ENCODE data around the gene DAPK2.
"Not testable (repeated sequence)": the region's sequence is repeated elsewhere in the genome, so short reads cannot be mapped to it uniquely, and the experiment has no call there.

The DAPK2 gene

GRCh38 chr15:64046421-64047153 lies at the start of gene DAPK2:
TSS of gene DAPK2 (minus strand) at chr15:64046485. CDS start at chr15:64040261, 6,224 bp downstream.
- DNase-seq: peak; percentile 60 to 68

GRCh38 chr15:64095431-64095794 lies 49.1 kb upstream of the DAPK2 start:
- DNase-seq: no peak

- DNase-seq: peak; percentile 95
These were observed 47.5 kb upstream of the DAPK2 start, which contains the start of gene CIAO2A for GRCh38 chr15:64093627-64094417. TSS of gene CIAO2A (minus strand) at chr15:64093838. CDS start at chr15:64093768, 70 bp downstream.

GRCh38 chr15:64092864-64093626 lies 46.8 kb upstream of the DAPK2 start:
- DNase-seq: peak; percentile 39

GRCh38 chr15:64092075-64092820 lies 46.0 kb upstream of the DAPK2 start:
- peak in 1 of 2 donors; percentile 46 for DNase-seq

- DNase-seq: peak in 1 of 2 donors; percentile 41
These were observed 44.2 kb upstream of the DAPK2 start for GRCh38 chr15:64090527-64090926.

- peak in 1 of 2 donors; percentile 51 for DNase-seq
These were observed 43.4 kb upstream of the DAPK2 start for GRCh38 chr15:64089543-64090280.

- DNase-seq: no peak
These were observed 36.5 kb upstream of the DAPK2 start for GRCh38 chr15:64082757-64083156.

GRCh38 chr15:64073496-64073895 lies 27.2 kb upstream of the DAPK2 start:
- not testable (repeated sequence) for DNase-seq

- no peak for DNase-seq
These were observed 26.5 kb upstream of the DAPK2 start for GRCh38 chr15:64072812-64073211.

DNA sequence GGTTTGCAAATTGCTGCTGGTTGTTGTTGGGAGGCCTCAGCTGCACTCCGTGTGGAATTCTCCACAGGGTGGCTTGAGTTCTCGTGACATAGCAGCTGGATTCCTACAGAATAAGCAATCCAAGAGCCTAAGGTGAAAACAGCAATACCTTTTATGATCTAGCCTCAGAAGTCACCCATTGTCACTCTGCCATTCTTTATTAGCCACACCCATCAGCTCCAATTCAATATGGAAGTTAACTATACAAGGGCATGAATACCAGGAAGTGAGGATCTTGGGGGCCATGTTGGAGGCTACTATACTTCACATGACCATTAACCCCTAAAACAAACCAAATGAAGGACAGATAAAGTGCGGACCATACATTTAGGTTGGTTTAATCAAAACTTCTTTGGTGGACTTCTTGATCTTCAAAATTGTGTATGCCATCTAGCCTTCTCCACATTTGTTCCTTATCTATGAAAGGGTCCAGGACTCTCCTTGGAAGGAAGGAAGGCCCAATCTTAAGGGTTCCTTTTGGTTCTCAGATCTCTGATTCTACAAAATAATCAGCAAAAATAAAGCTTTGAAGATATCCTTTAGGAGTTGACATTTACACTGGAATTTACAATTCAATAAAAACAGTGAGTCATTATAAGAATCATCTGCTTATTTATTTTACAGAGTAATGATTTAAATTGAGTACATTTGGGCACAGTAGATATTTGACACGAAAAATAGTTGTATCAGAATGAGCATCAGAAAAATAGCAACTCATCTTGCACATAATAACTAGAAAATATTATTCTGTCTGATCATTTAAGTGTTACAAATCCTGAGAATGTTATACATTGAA lies 25.9 kb upstream of the DAPK2 start:
- DNase-seq: no peak

GRCh38 chr15:64070965-64071851 lies 24.9 kb upstream of the DAPK2 start:
- no peak for DNase-seq

DNA sequence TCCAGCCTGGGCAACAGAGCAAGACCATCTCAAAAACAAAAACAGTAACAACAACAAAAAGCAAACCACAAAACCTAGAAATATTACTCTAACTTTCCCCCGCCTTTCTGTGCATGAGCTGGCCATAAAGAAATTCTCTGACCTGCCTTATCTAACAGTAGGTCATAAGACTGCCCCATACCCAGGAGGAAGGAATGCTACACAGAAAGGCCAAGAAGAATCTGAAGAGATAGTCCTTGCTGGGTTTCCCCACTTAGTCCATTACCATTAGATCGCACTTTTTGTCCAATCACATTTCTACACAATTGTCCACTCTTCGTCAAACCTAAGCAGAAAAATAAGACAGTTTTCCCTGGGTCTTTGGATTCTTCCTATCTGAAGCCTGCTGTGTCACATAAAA lies 23.8 kb upstream of the DAPK2 start:
- no peak for DNase-seq

- DNase-seq: no peak
These were observed 21.8 kb upstream of the DAPK2 start for GRCh38 chr15:64068133-64068532.

- peak; percentile 67 to 76 for DNase-seq
These were observed 21.3 kb upstream of the DAPK2 start for GRCh38 chr15:64067564-64068030.

DNA sequence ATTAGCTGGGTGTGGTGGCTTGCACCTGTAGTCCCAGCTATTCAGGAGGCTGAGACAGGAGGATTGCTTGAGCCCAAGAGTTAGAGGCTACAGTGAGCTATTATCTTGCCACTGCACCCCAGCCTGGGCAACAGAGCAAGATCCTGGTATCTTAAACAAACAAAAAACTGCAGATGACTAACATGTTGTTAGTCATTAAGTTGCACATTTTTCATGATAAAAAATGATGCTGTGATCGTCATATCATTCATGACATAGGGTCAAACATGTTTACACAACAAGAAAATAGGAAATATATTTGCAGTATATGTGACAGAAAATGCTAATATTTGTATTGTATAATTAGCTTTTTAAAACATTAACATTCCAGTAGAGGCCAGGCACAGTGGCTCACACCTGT lies 20.2 kb upstream of the DAPK2 start:
- no peak for DNase-seq

DNA sequence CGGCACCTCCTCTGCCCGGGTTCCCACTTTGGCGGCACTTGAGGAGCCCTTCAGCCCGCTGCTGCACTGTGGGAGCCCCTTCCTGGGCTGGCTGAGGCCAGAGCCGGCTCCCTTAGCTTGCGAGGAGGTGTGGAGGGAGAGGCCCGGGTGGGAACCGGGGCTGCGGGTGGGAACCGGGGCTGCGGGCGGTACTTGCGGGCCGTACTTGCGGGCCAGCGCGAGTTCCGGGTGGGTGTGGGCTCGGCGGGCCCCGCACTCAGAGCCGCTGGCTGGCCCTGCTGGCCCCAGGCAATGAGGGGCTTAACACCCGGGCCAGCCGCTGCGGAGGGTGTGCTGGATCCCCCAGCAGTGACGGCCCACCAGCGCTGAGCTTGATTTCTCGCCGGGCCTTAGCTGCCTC lies 14.4 kb upstream of the DAPK2 start:
- DNase-seq: no peak

- DNase-seq: not testable (repeated sequence)
These were observed 12.8 kb upstream of the DAPK2 start for GRCh38 chr15:64059104-64059503.

DNA sequence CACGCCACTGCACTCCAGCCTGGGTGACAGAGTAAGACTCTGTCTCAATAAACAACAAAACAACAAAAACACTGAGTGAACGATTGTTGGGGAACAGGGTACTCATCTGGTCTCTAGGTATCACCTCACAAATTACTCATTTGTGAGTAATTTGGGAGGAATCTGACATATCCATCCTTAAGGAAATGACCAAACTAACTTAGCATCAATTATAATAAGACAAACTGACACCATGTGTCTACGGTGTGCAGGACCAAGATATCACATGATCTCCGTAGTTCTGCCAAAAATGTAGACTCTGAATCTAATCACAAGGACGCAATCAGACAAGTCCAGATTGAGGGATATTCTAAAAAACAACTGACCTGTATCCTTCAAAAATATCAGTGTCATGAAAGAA lies 12.0 kb upstream of the DAPK2 start:
- DNase-seq: no peak

DNA sequence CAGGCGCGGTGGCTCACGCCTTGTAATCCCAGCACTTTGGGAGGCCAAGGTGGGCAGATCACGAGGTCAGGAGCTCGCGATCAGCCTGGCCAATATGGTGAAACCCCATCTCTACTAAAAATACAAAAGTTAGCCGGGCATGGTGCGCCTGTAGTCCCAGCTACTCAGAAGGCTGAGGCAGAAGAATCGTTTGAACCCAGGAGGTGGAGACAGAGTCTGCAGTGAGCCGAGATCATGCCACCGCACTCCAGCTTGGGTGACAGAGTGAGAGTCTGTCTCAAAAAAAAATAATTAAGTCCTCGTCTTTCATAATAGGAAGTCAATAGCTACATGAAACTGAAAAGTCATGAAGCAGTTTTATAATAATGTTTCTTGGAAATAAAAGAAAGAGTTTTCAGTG lies 7.4 kb upstream of the DAPK2 start:
- not testable (repeated sequence) for DNase-seq

All from CD4-positive, alpha-beta T cell treated with Interleukin-1 beta for 1 hour (primary cell).